Transverse colon (tissue), 4 donors: ENCODE results near the gene COPS8.

Experiments
- CTCF ChIP-seq, 5 experiments: fragments of 200-600 bp in 3 of 5; fragments of 450-650 bp in 2 of 5; sonication (generic) in 3 of 5; IDR thresholded peaks; 1 replicate in 2 of 5; 2 replicates in 3 of 5; pipeline ENCODE4 v1.5.1; 2016 to 2017; ENCODE audit warnings: antibody characterized with exemption in 5 of 5, inconsistent platforms in 3 of 5, mild to moderate bottlenecking in 2 of 5, moderate library complexity in 1 of 5
- POLR2A ChIP-seq: fragments of 450-650 bp; IDR thresholded peaks from one replicate; pipeline ENCODE4 v1.6.1; 2016; ENCODE audit warnings: antibody characterized with exemption, mild to moderate bottlenecking, moderate library complexity
- POLR2AphosphoS5 ChIP-seq, 3 donors: sonication (generic); formaldehyde crosslinking; IDR thresholded peaks; one replicate each; pipeline ENCODE4 v1.6.1; 2016; ENCODE audit warnings: antibody characterized with exemption in 3 of 3

GRCh38 chr2:237131749-237132533 lies 46.3 kb downstream of the COPS8 start:
- no peak for TF ChIP-seq POLR2AphosphoS5 (IDR thresholded peaks at IDR 0.05)
- no peak for TF ChIP-seq CTCF (IDR thresholded peaks at IDR 0.05)
- TF ChIP-seq POLR2A = no peak
